GM23338 (cell line): ENCODE data around the gene PRKD1. TPM values are rescaled to one million over a fixed set of nuclear protein-coding genes. Genes with fewer than 3 reads are reported as not detected.

Experiments
- ATAC-seq: fragments of 200-7000 bp; cut with Tn5 transposase; 3 replicates; pipeline ENCODE4 v1.9.1; 2020
- DNase-seq: peaks from one replicate; pipeline ENCODE4 v3.0.0-alpha.2; 2015; ENCODE audit warnings: low spot score
- H2AFZ ChIP-seq: fragments of 200-600 bp; sonication (generic); 2 replicates; pipeline ENCODE4 v1.8.0; 2016; ENCODE audit warnings: antibody characterized with exemption, mild to moderate bottlenecking, moderate library complexity
- H3F3A ChIP-seq: fragments of 200-600 bp; sonication (generic); replicated peaks from 2 replicates; pipeline ENCODE4 v1.8.0; 2017; ENCODE audit warnings: antibody characterized with exemption, mixed run types, low read depth
- H3K27ac ChIP-seq: fragments of 200-600 bp; sonication (generic); 2 replicates; pipeline ENCODE4 v1.6.1; 2016; ENCODE audit warnings: low read depth
- H3K27me3 ChIP-seq: fragments of 200-600 bp; sonication (generic); 2 replicates; pipeline ENCODE4 v1.8.0; 2016; ENCODE audit warnings: mild to moderate bottlenecking, mixed run types, moderate library complexity; ENCODE audit not compliant: insufficient read depth
- H3K36me3 ChIP-seq: fragments of 200-600 bp; sonication (generic); 2 replicates; pipeline ENCODE4 v1.8.0; 2016; ENCODE audit warnings: mild to moderate bottlenecking; ENCODE audit not compliant: insufficient read depth
- H3K4me1 ChIP-seq: fragments of 200-600 bp; sonication (generic); 2 replicates; pipeline ENCODE4 v1.8.0; 2016; ENCODE audit warnings: mild to moderate bottlenecking, moderate library complexity; ENCODE audit not compliant: insufficient read depth
- H3K4me2 ChIP-seq: fragments of 200-600 bp; sonication (generic); 2 replicates; pipeline ENCODE4 v1.7.1; 2017; ENCODE audit warnings: mixed run types
- H3K4me3 ChIP-seq: fragments of 200-600 bp; sonication (generic); 2 replicates; pipeline ENCODE4 v1.6.1; 2016; ENCODE audit warnings: mixed run types
- H3K79me2 ChIP-seq: fragments of 200-600 bp; sonication (generic); replicated peaks from 2 replicates; pipeline ENCODE4 v1.8.0; 2017; ENCODE audit warnings: mild to moderate bottlenecking; ENCODE audit not compliant: insufficient read depth
- H3K9me2 ChIP-seq: fragments of 200-600 bp; sonication (generic); 2 replicates; pipeline ENCODE4 v1.8.0; 2017; ENCODE audit not compliant: insufficient read depth
- H4K20me1 ChIP-seq: fragments of 200-600 bp; sonication (generic); replicated peaks from 2 replicates; pipeline ENCODE4 v1.8.0; 2017; ENCODE audit warnings: mild to moderate bottlenecking; ENCODE audit not compliant: insufficient read depth
- H3K27ac Mint-ChIP-seq: 2 replicates; pipeline ENCODE4 v1.8.0; 2020; ENCODE audit warnings: inconsistent platforms, mild to moderate bottlenecking, moderate library complexity, mixed read lengths
- H3K27me3 Mint-ChIP-seq: 3 replicates; pipeline ENCODE4 v1.8.0; 2022; ENCODE audit warnings: low read depth, mild to moderate bottlenecking, moderate library complexity, mixed read lengths, inconsistent platforms; ENCODE audit not compliant: insufficient read depth, poor library complexity
- H3K36me3 Mint-ChIP-seq: 3 replicates; pipeline ENCODE4 v1.8.0; 2021; ENCODE audit warnings: low read depth, mild to moderate bottlenecking, inconsistent platforms, moderate library complexity, mixed read lengths
- H3K4me1 Mint-ChIP-seq: 3 replicates; pipeline ENCODE4 v1.8.0; 2020; ENCODE audit warnings: mild to moderate bottlenecking, inconsistent platforms, mixed read lengths
- H3K4me3 Mint-ChIP-seq: 3 replicates; pipeline ENCODE4 v1.8.0; 2021; ENCODE audit warnings: moderate library complexity, mild to moderate bottlenecking, inconsistent platforms, mixed read lengths
- H3K9me3 Mint-ChIP-seq: 3 replicates; pipeline ENCODE4 v1.8.0; 2020; ENCODE audit warnings: moderate library complexity, mild to moderate bottlenecking, inconsistent platforms, mixed read lengths
- CREB1 ChIP-seq: fragments of 250-450 bp; sonication (Bioruptor Pico); IDR thresholded peaks from 2 replicates; pipeline ENCODE4 v1.5.0; 2020; ENCODE audit warnings: low read depth, mild to moderate bottlenecking, moderate library complexity
- EZH2phosphoT487 ChIP-seq: fragments of 200-600 bp; sonication (generic); IDR thresholded peaks from one replicate; pipeline ENCODE4 v1.8.1; 2018; ENCODE audit warnings: antibody characterized with exemption; ENCODE audit not compliant: unreplicated experiment
- JUNB ChIP-seq: IDR thresholded peaks from one replicate; pipeline ENCODE4 v1.6.1; 2016; ENCODE audit warnings: antibody characterized with exemption; ENCODE audit not compliant: unreplicated experiment
- NANOG ChIP-seq: IDR thresholded peaks from 2 replicates; pipeline ENCODE4 v1.6.1; 2016; ENCODE audit warnings: antibody characterized with exemption, borderline replicate concordance
- REST ChIP-seq: IDR thresholded peaks from one replicate; pipeline ENCODE4 v1.6.1; 2018; ENCODE audit warnings: antibody characterized with exemption; ENCODE audit not compliant: unreplicated experiment
- STAT1 ChIP-seq: IDR thresholded peaks from one replicate; pipeline ENCODE4 v1.6.1; 2016; ENCODE audit warnings: antibody characterized with exemption; ENCODE audit not compliant: unreplicated experiment
- ZNF114 ChIP-seq: fragments of 250-450 bp; sonication (Bioruptor Pico); IDR thresholded peaks from 2 replicates; pipeline ENCODE4 v1.5.0; 2020; ENCODE audit warnings: mild to moderate bottlenecking, moderate library complexity
- ZNF331 ChIP-seq: fragments of 250-450 bp; sonication (Bioruptor Pico); IDR thresholded peaks from 2 replicates; pipeline ENCODE4 v1.5.0; 2020; ENCODE audit warnings: low read depth, mild to moderate bottlenecking, moderate library complexity
- ZNF462 ChIP-seq: fragments of 250-450 bp; sonication (Bioruptor Pico); IDR thresholded peaks from 2 replicates; pipeline ENCODE4 v1.5.0; 2020; ENCODE audit warnings: mild to moderate bottlenecking, moderate library complexity
- polyA plus RNA-seq: library from polyadenylated mRNA; unstranded; fragments of >200 nt; fragmentation: Nextera tagmentation; extraction: Ambion mirVana; gene quantifications from 2 replicates; pipeline ENCODE4 v1.2.1, GENCODE V29; 2016
- total RNA-seq: library from RNA; depleted of rRNA; stranded (reverse); fragments of >200 nt; shearing (Covaris generic); gene quantifications from 2 replicates; pipeline ENCODE4 v1.2.3, GENCODE V29; 2014

PRKD1 gene
- total and polyA plus RNA-seq, 2 experiments from 2014 or later: 3.1 to 9.7 TPM

GRCh38 chr14:29821242-29821641, 106.4 kb downstream of the PRKD1 start:
- Mint-ChIP-seq H3K27ac (no peak overlapping the region), H3K4me3 (no peak overlapping the region), H3K9me3 (no peaks in the 10 kb centered on the region), H3K4me1 (peaks cover 32% of the 10 kb centered on the region), H3K27me3 (no peaks in the 10 kb centered on the region), H3K36me3 (no peaks in the 10 kb centered on the region)
- no peak overlapping the region for H2AFZ ChIP-seq
- no peaks in the 10 kb centered on the region for H3K36me3 ChIP-seq
- no peak for TF ChIP-seq JUNB
- no peak for TF ChIP-seq EZH2phosphoT487
- TF ChIP-seq REST: no peak
- TF ChIP-seq CREB1 (CRISPR knock-in tag): no peak
- no peak for TF ChIP-seq ZNF462 (CRISPR knock-in tag)
- no peak for TF ChIP-seq ZNF114
- TF ChIP-seq NANOG: no peak
- no peak for TF ChIP-seq ZNF331 (CRISPR knock-in tag)
- no peak for TF ChIP-seq STAT1
- H3K4me2 ChIP-seq: no peak overlapping the region
- peaks cover 35% of the 10 kb centered on the region for H3K4me1 ChIP-seq
- H3K27ac ChIP-seq: no peak overlapping the region
- H3K27me3 ChIP-seq: no peaks in the 10 kb centered on the region
- no peaks in the 10 kb centered on the region for H3F3A ChIP-seq
- DNase-seq: no peak
- no peak for ATAC-seq
- H3K4me3 ChIP-seq: no peak overlapping the region
- no peaks in the 10 kb centered on the region; the same call in 1 of the 2 replicates for H3K79me2 ChIP-seq
- no peaks in the 10 kb centered on the region for H3K9me2 ChIP-seq
- no peaks in the 10 kb centered on the region for H4K20me1 ChIP-seq
